HG03159 (cell line): ENCODE results near the gene OLFM1.

ENCODE experiments used
- ATAC-seq: cut with Tn5 transposase; IDR thresholded peaks from one replicate; pipeline ENCODE4 v1.9.1; 2021; ENCODE audit warnings: mild to moderate bottlenecking, moderate library complexity; ENCODE audit not compliant: unreplicated experiment

Gene OLFM1

GRCh38 chr9:135087489-135087792 is at the start of gene OLFM1:
TSS of gene OLFM1 (plus strand) at chr9:135087668. CDS start at chr9:135087990, 322 bp downstream.
- ATAC-seq = no peak

GRCh38 chr9:135038331-135038730 is 49.1 kb upstream of the OLFM1 start:
- ATAC-seq = no peak

DNA sequence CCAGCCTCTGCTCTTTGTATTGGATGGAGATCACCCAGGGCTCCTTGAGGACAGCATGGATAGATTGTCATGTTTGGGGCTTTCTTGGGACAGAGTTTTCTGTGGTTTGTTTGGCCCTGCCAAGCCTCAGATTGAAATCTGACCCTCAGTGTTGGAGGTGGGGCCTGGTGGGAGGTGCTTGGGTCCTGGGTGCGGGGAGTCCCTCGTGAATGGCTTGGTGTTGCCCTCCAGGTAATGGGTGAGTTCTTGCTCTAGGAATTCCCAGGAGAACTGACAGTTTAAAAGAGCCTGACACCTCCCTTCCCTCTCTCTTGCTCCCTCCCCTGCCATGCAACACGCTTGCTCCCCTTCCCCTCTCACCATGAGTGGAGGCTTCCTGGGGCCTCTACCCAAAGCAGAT is 48.6 kb upstream of the OLFM1 start:
- ATAC-seq = no peak

DNA sequence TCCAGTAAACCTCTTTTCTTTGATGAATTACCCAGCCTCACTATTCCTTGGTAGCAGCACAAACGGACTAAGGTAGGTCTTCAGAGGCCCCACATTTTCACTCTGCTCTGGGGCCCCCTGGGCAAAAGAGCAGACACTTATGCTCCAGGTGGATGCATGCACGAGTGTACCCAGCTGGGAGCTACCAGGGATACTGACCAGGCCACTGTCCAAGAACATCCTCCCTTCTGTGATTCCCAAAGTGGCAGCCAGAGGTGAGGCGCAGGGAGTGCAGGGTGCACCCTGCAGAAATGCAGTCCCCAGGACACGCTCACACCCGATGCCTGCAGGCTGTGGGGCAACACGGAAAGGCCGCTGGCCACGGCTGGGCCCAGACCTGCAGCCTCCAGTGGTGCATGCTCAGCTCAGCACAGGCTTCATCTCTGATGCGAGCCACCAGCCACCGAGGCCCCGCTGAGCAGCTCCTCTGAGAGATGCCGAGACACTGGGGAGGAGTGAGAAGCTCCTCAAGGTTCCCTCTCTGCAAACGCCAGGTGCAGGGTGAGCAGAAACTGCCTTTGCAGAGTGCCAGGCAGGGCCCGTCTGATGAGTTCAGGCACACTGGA is 48.1 kb upstream of the OLFM1 start:
- no peak for ATAC-seq

GRCh38 chr9:135039916-135040645 is 47.4 kb upstream of the OLFM1 start:
- ATAC-seq = no peak

DNA sequence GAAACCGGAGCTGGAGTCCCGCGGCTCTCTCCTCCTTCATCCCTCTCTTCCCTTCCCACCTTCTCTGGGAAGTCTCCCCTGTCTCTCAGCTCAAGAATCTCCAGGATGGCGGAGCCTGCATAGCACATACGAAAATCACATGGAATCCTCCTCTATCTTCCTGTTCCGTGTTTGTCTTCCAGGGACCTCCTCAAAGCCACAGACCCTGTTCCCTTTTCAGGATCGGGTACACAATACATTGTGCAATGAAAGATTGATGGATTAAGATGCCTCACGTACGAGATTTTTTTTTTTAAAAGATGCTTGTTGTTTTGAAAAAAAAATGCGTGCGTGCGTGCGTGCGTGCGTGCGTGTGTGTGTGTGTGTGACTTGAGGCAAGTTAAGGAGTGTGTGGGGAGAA is 46.6 kb upstream of the OLFM1 start:
- ATAC-seq = no peak

GRCh38 chr9:135043345-135043744 is 44.1 kb upstream of the OLFM1 start:
- no peak for ATAC-seq

DNA sequence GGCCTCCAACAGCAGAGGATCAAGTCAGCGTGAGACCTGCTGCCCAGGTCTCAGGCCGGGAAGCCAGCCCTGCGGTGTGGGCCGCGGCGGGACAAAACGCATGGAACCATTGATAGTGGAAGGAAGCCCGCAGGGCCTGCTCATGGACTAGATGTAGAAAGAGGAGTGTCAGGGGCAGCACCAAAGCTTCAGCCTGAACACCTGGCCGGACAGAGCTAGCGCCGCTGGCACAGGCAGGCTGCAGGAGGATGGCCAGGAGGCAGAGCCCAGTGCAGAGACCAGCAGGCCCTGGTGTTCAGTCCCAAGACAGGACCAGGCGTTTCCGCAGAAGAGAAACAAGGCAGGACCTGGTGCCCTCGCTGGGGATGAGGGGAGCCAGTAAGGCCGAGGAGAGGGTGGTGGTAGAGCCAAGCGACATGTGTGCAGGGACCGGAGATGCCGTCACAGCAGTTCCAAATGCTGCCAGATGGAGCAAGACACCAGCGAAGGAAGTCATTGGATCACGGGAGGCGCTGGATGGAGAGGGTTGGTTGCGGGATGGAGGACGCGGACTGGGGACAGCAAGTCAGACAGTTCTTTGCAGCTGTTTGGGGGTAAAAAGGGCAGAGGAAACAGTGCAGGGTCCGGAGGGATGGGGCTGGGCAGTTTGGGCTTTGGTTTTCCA is 42.1 kb upstream of the OLFM1 start:
- no peak for ATAC-seq

DNA sequence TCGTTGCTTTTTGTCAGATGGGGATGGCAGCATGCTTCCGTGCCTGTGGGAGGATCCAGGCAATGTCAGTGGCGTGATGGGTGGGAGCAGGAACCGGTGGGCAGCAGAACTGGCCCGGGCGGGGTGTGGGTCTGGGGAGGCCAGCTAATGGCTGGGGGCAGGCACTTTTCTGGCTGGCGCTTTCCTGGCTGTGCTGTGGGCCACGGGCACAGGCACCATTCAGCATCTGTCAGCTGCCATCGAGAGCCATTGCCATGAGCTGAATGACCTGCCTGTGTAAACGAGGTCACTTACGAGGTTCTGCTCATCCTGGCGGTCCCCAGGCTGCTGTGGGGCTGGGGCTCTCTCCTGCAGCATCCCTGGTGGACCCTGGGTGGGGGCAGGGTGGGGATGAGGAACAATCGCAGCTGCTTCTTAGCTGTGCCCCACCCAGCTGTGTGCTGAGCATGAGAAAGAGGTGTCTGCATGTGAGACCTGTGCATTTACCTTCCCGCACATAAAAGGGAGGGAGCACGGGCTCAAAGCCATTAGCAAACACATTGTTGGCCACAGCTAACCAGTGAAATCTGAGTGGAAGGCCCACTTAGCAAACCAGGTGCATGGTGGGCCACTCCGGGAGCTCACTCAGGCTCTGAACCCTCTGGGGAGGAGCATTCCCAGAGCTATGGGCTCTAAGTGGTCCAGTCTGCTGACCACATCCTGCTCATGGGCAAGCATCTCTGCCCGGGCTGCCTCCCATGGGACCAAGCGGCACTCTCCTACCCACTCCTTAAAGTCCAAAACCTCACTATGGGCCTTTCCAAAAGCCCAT is 41.3 kb upstream of the OLFM1 start:
- no peak for ATAC-seq

DNA sequence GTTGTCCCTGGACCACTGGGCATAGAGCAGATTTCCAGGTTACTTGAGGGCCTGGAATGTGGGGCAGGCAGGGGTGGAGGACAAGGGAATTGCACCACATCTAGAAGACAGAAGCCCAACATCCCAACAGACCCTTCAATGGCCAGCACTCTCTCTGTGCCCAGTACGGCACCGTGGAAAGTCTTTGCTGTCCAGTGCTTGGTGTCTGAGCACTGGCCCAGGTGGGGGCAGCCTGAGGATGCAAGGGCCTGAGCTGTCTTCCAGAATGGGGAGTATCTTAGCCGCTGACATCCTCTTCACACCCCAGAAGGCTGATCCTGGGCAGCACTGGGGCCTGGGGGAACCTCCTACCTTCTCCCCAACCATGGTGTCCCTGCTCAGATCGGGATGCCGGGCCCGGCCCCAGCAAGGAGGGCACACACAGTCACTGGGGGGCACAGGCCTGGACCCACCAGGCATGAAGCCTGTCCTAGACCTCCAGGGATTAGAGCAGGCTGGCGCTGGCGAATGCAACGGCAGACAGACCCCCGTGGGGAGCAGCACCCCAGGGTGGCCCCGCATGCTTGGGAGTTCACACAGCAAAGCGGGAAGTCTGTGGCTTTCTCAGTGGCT is 40.6 kb upstream of the OLFM1 start:
- ATAC-seq = no peak

- no peak for ATAC-seq
Observed at GRCh38 chr9:135047521-135047920, 39.9 kb upstream of the OLFM1 start.

GRCh38 chr9:135048046-135048757 is 39.3 kb upstream of the OLFM1 start:
- ATAC-seq = no peak

DNA sequence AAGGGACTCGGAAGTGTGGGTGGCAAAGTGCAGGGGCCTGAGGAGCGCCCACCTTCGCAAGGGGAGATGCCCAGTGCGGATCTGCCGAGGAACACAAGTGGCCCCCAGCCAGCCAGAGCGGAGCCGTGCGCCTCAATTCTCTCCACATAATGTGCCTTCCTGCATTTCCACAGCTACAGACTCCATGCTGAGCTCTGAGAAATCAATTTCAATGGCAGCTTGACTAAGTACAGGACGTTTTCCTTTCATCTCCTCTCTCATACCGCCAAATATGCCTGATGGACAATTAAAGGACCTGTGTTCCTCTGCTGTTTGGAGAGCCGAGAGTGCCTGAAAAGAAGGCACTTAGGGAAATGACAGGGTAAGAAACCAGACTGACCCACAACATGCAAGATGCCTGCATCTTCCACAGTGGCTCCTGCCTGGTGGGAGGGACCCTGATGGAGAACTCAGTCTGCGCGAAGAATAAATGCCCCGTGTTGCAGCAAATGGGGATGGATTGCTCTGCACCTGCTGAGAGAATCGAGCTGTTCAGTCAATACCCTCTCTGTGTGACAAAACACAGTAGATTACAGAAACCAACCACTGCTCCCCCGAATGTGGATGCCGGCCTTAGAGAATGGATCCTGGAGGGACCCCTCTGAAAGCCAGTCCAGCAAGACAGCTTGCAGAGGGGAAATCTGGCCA is 38.6 kb upstream of the OLFM1 start:
- no peak for ATAC-seq

DNA sequence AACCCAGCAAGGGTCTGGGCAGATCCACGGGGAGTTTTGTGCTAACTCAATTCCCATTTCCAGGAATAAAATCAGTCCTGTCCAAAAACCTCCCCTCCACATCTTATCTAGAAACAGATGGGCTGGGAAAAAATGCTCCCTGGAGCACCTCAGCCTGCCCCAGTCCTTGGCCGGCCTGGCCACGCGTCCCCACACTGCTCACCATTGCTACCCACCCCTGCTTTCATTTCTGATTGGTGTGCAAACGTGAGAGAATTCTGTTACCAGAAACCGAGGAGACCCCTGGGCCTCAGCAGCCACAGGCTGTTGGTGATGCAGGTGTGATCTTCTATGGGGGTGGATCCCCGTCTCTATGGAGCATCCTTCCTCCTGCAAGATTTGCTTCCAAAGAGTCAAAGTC is 38.0 kb upstream of the OLFM1 start:
- no peak for ATAC-seq

- ATAC-seq = no peak
Observed at GRCh38 chr9:135050072-135050990, 37.1 kb upstream of the OLFM1 start.

DNA sequence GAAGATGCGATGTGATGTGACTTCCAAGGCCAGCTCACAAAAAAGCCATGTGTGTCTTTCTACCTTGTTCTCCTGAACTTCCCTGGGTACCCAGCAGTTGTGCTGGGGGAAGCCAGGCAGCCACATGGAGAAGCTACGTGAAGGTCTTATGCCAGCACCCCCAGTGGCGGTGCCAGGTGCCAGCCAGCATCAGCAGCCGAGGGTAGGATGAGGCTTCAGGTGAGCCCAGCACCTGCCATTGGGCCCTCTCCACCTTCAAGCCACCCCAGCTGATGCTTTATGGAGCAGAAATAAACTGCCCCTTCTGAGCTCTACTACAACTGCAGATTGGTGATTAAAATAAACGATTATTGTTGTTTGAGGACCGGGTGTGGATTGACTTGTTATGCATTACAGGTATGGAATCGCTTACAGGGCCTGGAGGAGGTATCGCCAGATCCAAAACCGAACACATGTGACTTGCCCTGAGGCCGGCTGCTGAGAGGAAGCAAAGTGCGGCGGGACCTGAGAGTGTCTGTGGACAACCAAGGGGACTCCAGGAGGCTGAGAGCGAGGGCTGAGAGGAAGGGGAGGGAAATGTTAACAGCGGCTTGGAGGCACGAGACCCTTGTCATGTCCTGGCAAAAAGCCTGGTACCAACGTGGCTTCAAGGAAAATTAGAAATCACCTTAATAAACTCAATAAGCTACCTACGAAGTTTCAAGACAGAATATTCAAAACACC is 36.0 kb upstream of the OLFM1 start:
- no peak for ATAC-seq

DNA sequence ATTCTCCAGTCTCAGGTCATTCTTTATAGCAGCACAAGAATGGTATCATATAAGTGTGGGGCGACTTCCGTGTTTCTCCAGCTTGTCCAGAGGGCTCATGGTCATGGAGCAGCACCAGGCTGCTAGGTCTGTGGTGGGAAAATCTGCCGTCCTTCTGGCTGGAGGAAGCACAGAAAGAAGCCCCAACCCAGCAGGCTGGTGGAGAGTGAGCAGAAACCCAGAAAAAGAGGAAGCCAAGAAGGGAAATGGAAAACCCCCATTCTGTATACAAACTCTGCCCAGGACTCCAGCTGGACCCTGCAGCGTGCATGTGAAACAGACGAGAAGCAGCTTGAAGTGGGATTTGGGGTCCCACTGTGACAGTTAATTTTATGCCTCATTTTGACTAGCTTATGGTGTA is 34.3 kb upstream of the OLFM1 start:
- ATAC-seq = no peak

GRCh38 chr9:135055181-135055580 is 32.3 kb upstream of the OLFM1 start:
- no peak for ATAC-seq
